Trophoblast cell (in vitro differentiated cells and primary cell): ENCODE measurements around the gene CMKLR1. TPM values are rescaled to one million over a fixed set of nuclear protein-coding genes. Genes with fewer than 3 reads are reported as not detected.

Experiments used
- DNase-seq, 2 donors: peaks; one replicate each; pipeline ENCODE4 v3.0.0-alpha.2; 2016
- H2AFZ ChIP-seq: 2 replicates; pipeline ENCODE4 v1.6.1; 2013; ENCODE audit warnings: low read length, moderate library complexity, mild to moderate bottlenecking; ENCODE audit not compliant: insufficient read depth, poor library complexity
- H2AK5ac ChIP-seq: 2 replicates; pipeline ENCODE4 v1.6.1; 2013; ENCODE audit warnings: mild to moderate bottlenecking, low read length
- H2BK120ac ChIP-seq: 2 replicates; pipeline ENCODE4 v1.6.1; 2013; ENCODE audit warnings: low read length, mild to moderate bottlenecking, moderate library complexity; ENCODE audit not compliant: insufficient read depth, poor library complexity
- H2BK12ac ChIP-seq: 2 replicates; pipeline ENCODE4 v1.6.1; 2013; ENCODE audit warnings: mild to moderate bottlenecking, low read length, moderate library complexity
- H2BK5ac ChIP-seq: 2 replicates; pipeline ENCODE4 v1.6.1; 2013; ENCODE audit warnings: low read length, low read depth, moderate library complexity, mild to moderate bottlenecking; ENCODE audit not compliant: poor library complexity
- H3K14ac ChIP-seq: 2 replicates; pipeline ENCODE4 v1.6.1; 2013; ENCODE audit warnings: mild to moderate bottlenecking, low read length
- H3K18ac ChIP-seq: 2 replicates; pipeline ENCODE4 v1.6.1; 2013; ENCODE audit warnings: mild to moderate bottlenecking, low read length
- H3K23ac ChIP-seq: 2 replicates; pipeline ENCODE4 v1.6.1; 2013; ENCODE audit warnings: low read length
- H3K27ac ChIP-seq: 2 replicates; pipeline ENCODE4 v1.5.1; 2013; ENCODE audit warnings: low read depth, mild to moderate bottlenecking, inconsistent platforms, low read length, moderate library complexity
- H3K27me3 ChIP-seq: 2 replicates; pipeline ENCODE4 v1.6.1; 2013; ENCODE audit warnings: inconsistent platforms, mild to moderate bottlenecking, low read length, moderate library complexity; ENCODE audit not compliant: insufficient read depth
- H3K36me3 ChIP-seq, 2 experiments: 1 replicate in 1 of 2; 2 replicates in 1 of 2; pipeline ENCODE4 v1.6.1; 2013; ENCODE audit warnings: low read length in 2 of 2, mild to moderate bottlenecking in 2 of 2, moderate library complexity in 1 of 2; ENCODE audit not compliant: insufficient read depth in 2 of 2, control insufficient read depth in 1 of 2
- H3K4ac ChIP-seq: 2 replicates; pipeline ENCODE4 v1.6.1; 2013; ENCODE audit warnings: low read depth, mild to moderate bottlenecking, low read length, moderate library complexity
- H3K4me1 ChIP-seq, 2 experiments: 1 replicate in 1 of 2; 2 replicates in 1 of 2; pipeline ENCODE4 v1.6.1; 2013; ENCODE audit warnings: low read length in 2 of 2, mild to moderate bottlenecking in 2 of 2, moderate library complexity in 1 of 2; ENCODE audit not compliant: insufficient read depth in 2 of 2, control insufficient read depth in 1 of 2
- H3K4me2 ChIP-seq: 2 replicates; pipeline ENCODE4 v1.6.1; 2013; ENCODE audit warnings: inconsistent platforms, mild to moderate bottlenecking, low read length, moderate library complexity
- H3K4me3 ChIP-seq: 2 replicates; pipeline ENCODE4 v1.5.1; 2013; ENCODE audit warnings: mild to moderate bottlenecking, low read depth, low read length, inconsistent platforms
- H3K79me1 ChIP-seq: one replicate; pipeline ENCODE4 v1.6.1; 2013; ENCODE audit warnings: low read length
- H3K79me2 ChIP-seq: 2 replicates; pipeline ENCODE4 v1.6.1; 2013; ENCODE audit warnings: low read length, mild to moderate bottlenecking; ENCODE audit not compliant: control insufficient read depth, insufficient read depth, poor library complexity
- H3K9ac ChIP-seq: 2 replicates; pipeline ENCODE4 v1.6.1; 2013; ENCODE audit warnings: mild to moderate bottlenecking, low read length
- H3K9me3 ChIP-seq: 2 replicates; pipeline ENCODE4 v1.6.1; 2013; ENCODE audit warnings: low read depth, mild to moderate bottlenecking, control low read depth, inconsistent platforms, low read length; ENCODE audit not compliant: insufficient read depth
- H4K12ac ChIP-seq: 2 replicates; pipeline ENCODE4 v1.6.1; 2013; ENCODE audit warnings: low read depth, mild to moderate bottlenecking, low read length, moderate library complexity
- H4K8ac ChIP-seq: 2 replicates; pipeline ENCODE4 v1.6.1; 2013; ENCODE audit warnings: low read depth, mild to moderate bottlenecking, low read length, moderate library complexity
- H4K91ac ChIP-seq: one replicate; pipeline ENCODE4 v1.6.1; 2013; ENCODE audit warnings: low read depth, mild to moderate bottlenecking, low read length, moderate library complexity
- WGBS: extraction: QIAGEN DNeasy Blood & Tissue Kit; methylation state at CpG from one replicate; pipeline ENCODE4 v1.1.7; 2013; ENCODE audit warnings: missing lambda C conversion rate; ENCODE audit not compliant: insufficient read length, insufficient coverage; ENCODE audit errors: extremely low coverage; 5-methylcytosine and 5-hydroxymethylcytosine counted together
- polyA plus RNA-seq: library from polyadenylated mRNA; stranded (reverse); fragments of 200-250 nt; gene quantifications from 2 replicates; pipeline ENCODE4 v1.2.3, GENCODE V29; 2013

Gene CMKLR1
- polyA plus RNA-seq: 0.08 and 0.21 TPM in 2 replicates

- no peak within 1 kb of the TSS for H3K18ac ChIP-seq
- no peak for DNase-seq
- H3K79me1 ChIP-seq: no peaks in the 10 kb centered on the region
- peaks cover 0 to 3% of the 10 kb centered on the region in 2 experiments for H3K4me1 ChIP-seq
- H3K9ac ChIP-seq: no peak within 1 kb of the TSS
- H3K4me3 ChIP-seq: no peak within 1 kb of the TSS
- no peak within 1 kb of the TSS for H4K8ac ChIP-seq
- no peak within 1 kb of the TSS for H3K4me2 ChIP-seq
- no peak within 1 kb of the TSS for H3K14ac ChIP-seq
- no peak within 1 kb of the TSS for H4K91ac ChIP-seq
- H3K79me2 ChIP-seq: no peaks in the 10 kb centered on the region
- no peaks in the 10 kb centered on the region for H3K9me3 ChIP-seq
- no peak within 1 kb of the TSS for H4K12ac ChIP-seq
- peak within 1 kb of the TSS; percentile 17 for H2AFZ ChIP-seq
- no peaks in the 10 kb centered on the region for H3K27me3 ChIP-seq
- no peak within 1 kb of the TSS for H2BK5ac ChIP-seq
- H3K23ac ChIP-seq: no peak within 1 kb of the TSS
- no peak within 1 kb of the TSS for H3K27ac ChIP-seq
- no peak within 1 kb of the TSS for H2BK120ac ChIP-seq
- no peak within 1 kb of the TSS for H2AK5ac ChIP-seq
- no peaks in the 10 kb centered on the region for H3K36me3 ChIP-seq
- no CpG with 5 or more reads among the region's 24 CpGs for WGBS
- no peak within 1 kb of the TSS for H2BK12ac ChIP-seq
- no peak within 1 kb of the TSS for H3K4ac ChIP-seq
Observed at GRCh38 chr12:108338915-108339657, at the start of gene CMKLR1. CMKLR1 (minus strand) TSS chr12:108339311; CDS start chr12:108293591, 45,720 bp downstream.

- Histone ChIP-seq H3K9me3 (peaks cover 1% of the 10 kb centered on the region), H3K79me2 (no peaks in the 10 kb centered on the region), H3K79me1 (no peaks in the 10 kb centered on the region), H3K14ac (no peak overlapping the region), H3K18ac (no peak overlapping the region), H3K4me2 (no peak overlapping the region), H4K91ac (no peak overlapping the region), H4K12ac (no peak overlapping the region), H3K27me3 (no peaks in the 10 kb centered on the region), H2AFZ (no peak overlapping the region), H3K9ac (no peak overlapping the region), H3K4me1 (no peaks in the 10 kb centered on the region), H2AK5ac (no peak overlapping the region), H2BK5ac (no peak overlapping the region), H3K27ac (no peak overlapping the region), H2BK120ac (no peak overlapping the region), H3K4me3 (no peak overlapping the region), H4K8ac (no peak overlapping the region), H3K4ac (no peak overlapping the region), H3K23ac (no peak overlapping the region), H3K36me3 (no peaks in the 10 kb centered on the region), H2BK12ac (no peak overlapping the region)
- WGBS: no CpG with 5 or more reads among the region's 1 CpG
- DNase-seq: no peak
Observed at GRCh38 chr12:108387771-108388170, 48.7 kb upstream of the CMKLR1 start.

- Histone ChIP-seq H2BK120ac (no peak overlapping the region), H3K9ac (no peak overlapping the region), H2BK12ac (no peak overlapping the region), H4K91ac (no peak overlapping the region), H4K12ac (no peak overlapping the region), H2AK5ac (no peak overlapping the region), H3K79me1 (no peaks in the 10 kb centered on the region), H2BK5ac (no peak overlapping the region), H3K36me3 (no peaks in the 10 kb centered on the region), H3K4me1 (no peaks in the 10 kb centered on the region), H3K27me3 (no peaks in the 10 kb centered on the region), H3K4ac (no peak overlapping the region), H2AFZ (no peak overlapping the region), H3K14ac (no peak overlapping the region), H3K4me2 (no peak overlapping the region), H3K9me3 (no peaks in the 10 kb centered on the region), H3K79me2 (no peaks in the 10 kb centered on the region), H3K18ac (no peak overlapping the region), H3K27ac (no peak overlapping the region), H3K23ac (no peak overlapping the region), H4K8ac (no peak overlapping the region), H3K4me3 (no peak overlapping the region)
- no CpG with 5 or more reads among the region's 8 CpGs for WGBS
- DNase-seq: no peak
Observed at GRCh38 chr12:108386709-108387360, 47.7 kb upstream of the CMKLR1 start.

DNA sequence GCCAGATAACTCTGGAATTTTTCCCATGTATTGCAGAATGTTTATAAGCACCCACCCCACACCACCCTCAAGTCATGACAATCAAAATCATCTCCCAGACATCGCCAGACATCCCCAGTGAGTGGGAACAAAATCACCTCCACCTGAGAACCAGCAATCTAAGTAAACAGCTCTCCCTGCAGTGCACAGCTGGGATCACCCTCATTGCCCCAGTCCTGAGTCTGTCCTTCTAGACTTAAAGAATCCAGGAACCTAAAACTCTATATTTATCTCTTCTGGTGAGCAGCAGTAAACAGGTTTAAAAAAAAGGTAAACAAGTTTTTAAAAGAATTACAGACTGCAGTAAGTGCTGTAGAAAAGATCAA, 43.3 kb upstream of the CMKLR1 start:
- Histone ChIP-seq H2BK120ac (no peak overlapping the region), H3K79me1 (no peaks in the 10 kb centered on the region), H2AK5ac (no peak overlapping the region), H3K9ac (no peak overlapping the region), H3K27ac (no peak overlapping the region), H3K79me2 (no peaks in the 10 kb centered on the region), H3K36me3 (no peaks in the 10 kb centered on the region), H3K4me3 (no peak overlapping the region), H4K8ac (no peak overlapping the region), H2BK5ac (no peak overlapping the region), H3K27me3 (no peaks in the 10 kb centered on the region), H2BK12ac (no peak overlapping the region), H3K4me1 (no peaks in the 10 kb centered on the region), H3K4ac (no peak overlapping the region), H3K18ac (no peak overlapping the region), H3K23ac (no peak overlapping the region), H4K91ac (no peak overlapping the region), H4K12ac (no peak overlapping the region), H3K14ac (no peak overlapping the region), H3K4me2 (no peak overlapping the region), H2AFZ (no peak overlapping the region), H3K9me3 (no peaks in the 10 kb centered on the region)
- no CpG with 5 or more reads among the region's 1 CpG for WGBS
- DNase-seq: no peak
